ENCODE results near the gene PICK1. TPM values are rescaled to one million over a fixed set of nuclear protein-coding genes. Genes with fewer than 3 reads are reported as not detected.

The PICK1 gene
- polyA plus RNA-seq, 1 donor from 2014 or later, result 101 TPM

DNA sequence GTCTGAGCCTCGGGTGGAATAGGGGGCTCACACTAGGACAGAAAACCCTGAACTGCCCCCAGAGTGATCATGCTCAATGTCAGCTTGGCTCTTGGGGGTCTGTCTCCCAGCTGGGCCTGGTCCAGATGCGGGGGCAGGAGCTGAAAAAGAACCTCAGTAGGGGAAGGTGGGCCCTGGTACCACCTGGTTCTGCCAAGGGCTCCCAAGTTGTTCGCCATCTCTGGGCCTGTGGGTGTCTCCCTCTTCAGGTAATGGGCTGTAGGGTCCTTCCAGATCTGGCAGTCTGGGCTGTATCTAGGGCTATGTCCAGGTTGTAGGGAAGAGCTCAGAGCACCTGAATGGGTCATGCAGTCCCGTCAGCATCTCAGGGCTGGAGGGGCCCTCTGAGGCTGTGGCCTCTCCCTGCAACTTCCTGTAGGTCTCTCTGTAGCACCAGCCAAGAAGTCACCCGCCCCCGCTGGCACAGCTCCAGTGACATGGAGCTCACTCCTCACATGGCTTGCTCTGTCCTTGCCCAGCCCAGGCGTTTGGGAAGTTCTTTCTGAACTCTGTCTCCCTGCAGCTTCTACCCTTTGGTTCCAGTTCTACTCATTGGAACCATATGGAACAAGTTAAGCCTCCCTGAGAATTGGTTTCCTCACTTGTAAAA, 39.8 kb upstream of the PICK1 start:
- no peaks in the 10 kb centered on the region for H3K36me3 ChIP-seq (ENCODE audit: insufficient read depth, low read length)
- H3F3A ChIP-seq (ENCODE audit: insufficient read depth, low read length, poor library complexity, severe bottlenecking), result no peaks in the 10 kb centered on the region
- no peaks in the 10 kb centered on the region for H3K9me2 ChIP-seq (ENCODE audit: insufficient read depth, low read length)
- no peak overlapping the region for H3K4me2 ChIP-seq (ENCODE audit: low read length)
- H3K27me3 ChIP-seq (ENCODE audit: insufficient read depth, low read depth, low read length), result no peaks in the 10 kb centered on the region
- no peaks in the 10 kb centered on the region for H3K79me2 ChIP-seq (replicated peaks; ENCODE audit: insufficient read depth, low read length)
- H3K27ac ChIP-seq (ENCODE audit: low read length), result no peak overlapping the region
- H4K20me1 ChIP-seq (ENCODE audit: insufficient read depth), result no peaks in the 10 kb centered on the region
- H3K9ac ChIP-seq (ENCODE audit: low read length), result no peak overlapping the region
- no peak overlapping the region for H2AFZ ChIP-seq (ENCODE audit: low read depth, low read length)
- TF ChIP-seq TAF1 (IDR thresholded peaks at IDR 0.05; ENCODE audit: low read depth), result no peak
- TF ChIP-seq CTCF (IDR thresholded peaks at IDR 0.05; ENCODE audit: poor library complexity, severe bottlenecking), result no peak
- no peak for TF ChIP-seq POLR2AphosphoS5 (IDR thresholded peaks at IDR 0.05)
- TF ChIP-seq EP300 (conservative IDR thresholded peaks at IDR 0.05; ENCODE audit: poor library complexity, severe bottlenecking), result no peak
- no peak for TF ChIP-seq EZH2 (IDR thresholded peaks at IDR 0.05; ENCODE audit: borderline replicate concordance, insufficient read depth, low read length, poor library complexity, severe bottlenecking)
- no peak for TF ChIP-seq SMC3 (conservative IDR thresholded peaks at IDR 0.05; ENCODE audit: poor library complexity)
- TF ChIP-seq, protein P1, sequence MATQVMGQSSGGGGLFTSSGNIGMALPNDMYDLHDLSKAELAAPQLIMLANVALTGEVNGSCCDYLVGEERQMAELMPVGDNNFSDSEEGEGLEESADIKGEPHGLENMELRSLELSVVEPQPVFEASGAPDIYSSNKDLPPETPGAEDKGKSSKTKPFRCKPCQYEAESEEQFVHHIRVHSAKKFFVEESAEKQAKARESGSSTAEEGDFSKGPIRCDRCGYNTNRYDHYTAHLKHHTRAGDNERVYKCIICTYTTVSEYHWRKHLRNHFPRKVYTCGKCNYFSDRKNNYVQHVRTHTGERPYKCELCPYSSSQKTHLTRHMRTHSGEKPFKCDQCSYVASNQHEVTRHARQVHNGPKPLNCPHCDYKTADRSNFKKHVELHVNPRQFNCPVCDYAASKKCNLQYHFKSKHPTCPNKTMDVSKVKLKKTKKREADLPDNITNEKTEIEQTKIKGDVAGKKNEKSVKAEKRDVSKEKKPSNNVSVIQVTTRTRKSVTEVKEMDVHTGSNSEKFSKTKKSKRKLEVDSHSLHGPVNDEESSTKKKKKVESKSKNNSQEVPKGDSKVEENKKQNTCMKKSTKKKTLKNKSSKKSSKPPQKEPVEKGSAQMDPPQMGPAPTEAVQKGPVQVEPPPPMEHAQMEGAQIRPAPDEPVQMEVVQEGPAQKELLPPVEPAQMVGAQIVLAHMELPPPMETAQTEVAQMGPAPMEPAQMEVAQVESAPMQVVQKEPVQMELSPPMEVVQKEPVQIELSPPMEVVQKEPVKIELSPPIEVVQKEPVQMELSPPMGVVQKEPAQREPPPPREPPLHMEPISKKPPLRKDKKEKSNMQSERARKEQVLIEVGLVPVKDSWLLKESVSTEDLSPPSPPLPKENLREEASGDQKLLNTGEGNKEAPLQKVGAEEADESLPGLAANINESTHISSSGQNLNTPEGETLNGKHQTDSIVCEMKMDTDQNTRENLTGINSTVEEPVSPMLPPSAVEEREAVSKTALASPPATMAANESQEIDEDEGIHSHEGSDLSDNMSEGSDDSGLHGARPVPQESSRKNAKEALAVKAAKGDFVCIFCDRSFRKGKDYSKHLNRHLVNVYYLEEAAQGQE (IDR thresholded peaks at IDR 0.05; ENCODE audit: borderline replicate concordance), result no peak
- TF ChIP-seq RAD21 (conservative IDR thresholded peaks at IDR 0.05), result no peak
- no peak for TF ChIP-seq MXI1 (conservative IDR thresholded peaks at IDR 0.05; ENCODE audit: poor library complexity, severe bottlenecking)
- no peak overlapping the region for H3K4me3 ChIP-seq (ENCODE audit: low read length)
- H3K9me3 ChIP-seq (ENCODE audit: low read length), result no peaks in the 10 kb centered on the region

DNA sequence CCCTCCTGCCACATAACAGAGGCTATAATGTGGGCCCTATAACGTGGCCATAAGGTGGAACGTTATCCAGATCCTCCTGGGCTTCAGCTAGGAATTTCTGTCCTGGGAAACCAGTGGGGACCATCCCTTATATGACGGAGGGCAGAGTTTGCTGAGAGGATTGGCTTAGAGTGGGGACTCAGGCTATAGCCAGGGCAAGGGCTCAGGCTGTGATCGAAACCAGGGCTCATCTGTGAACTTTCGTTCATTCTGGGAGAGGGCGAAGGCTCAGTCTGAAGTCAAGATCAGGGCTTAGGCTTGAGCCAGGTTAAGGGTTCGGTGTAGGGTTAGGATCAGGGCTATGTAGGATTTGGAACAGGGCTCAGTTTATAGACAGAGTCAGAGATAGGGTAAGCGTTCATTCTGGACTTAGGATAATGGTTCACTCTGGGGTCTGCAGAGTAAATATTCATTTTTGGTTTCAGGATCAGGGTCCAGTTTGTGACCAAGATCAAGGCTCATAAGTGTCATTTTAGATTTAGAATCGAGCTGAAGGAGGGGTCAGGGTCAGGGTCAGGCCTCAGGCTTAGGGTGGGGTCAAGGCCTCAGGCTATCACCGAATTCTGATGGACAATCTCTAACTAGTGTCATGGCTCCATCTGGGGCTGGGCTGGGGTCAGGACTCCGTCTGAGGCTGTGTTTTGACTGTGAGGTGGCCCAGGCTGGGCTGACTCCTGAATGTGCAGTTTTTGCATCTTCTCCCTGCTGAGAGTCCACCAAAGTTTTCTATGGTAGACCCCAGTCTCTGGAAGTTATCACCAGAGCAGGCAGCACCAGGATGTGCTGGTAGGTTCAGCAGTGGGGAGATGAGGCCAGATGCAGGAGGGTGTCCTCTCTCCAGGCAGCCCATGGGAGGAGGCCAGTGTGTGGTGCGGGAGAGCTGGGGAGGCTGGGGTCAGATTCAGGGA, 39.0 kb upstream of the PICK1 start:
- TF ChIP-seq POLR2AphosphoS5 (IDR thresholded peaks at IDR 0.05) (no peak), EZH2 (IDR thresholded peaks at IDR 0.05; ENCODE audit: borderline replicate concordance, insufficient read depth, low read length, poor library complexity, severe bottlenecking) (no peak), MXI1 (conservative IDR thresholded peaks at IDR 0.05; ENCODE audit: poor library complexity, severe bottlenecking) (no peak), EP300 (conservative IDR thresholded peaks at IDR 0.05; ENCODE audit: poor library complexity, severe bottlenecking) (no peak), RAD21 (conservative IDR thresholded peaks at IDR 0.05) (no peak), SMC3 (conservative IDR thresholded peaks at IDR 0.05; ENCODE audit: poor library complexity) (no peak), CTCF (IDR thresholded peaks at IDR 0.05; ENCODE audit: poor library complexity, severe bottlenecking) (no peak), TAF1 (IDR thresholded peaks at IDR 0.05; ENCODE audit: low read depth) (no peak)
- TF ChIP-seq, protein P1 (IDR thresholded peaks at IDR 0.05; ENCODE audit: borderline replicate concordance), result no peak
- Histone ChIP-seq H3K36me3 (ENCODE audit: insufficient read depth, low read length) (no peaks in the 10 kb centered on the region), H3K27ac (ENCODE audit: low read length) (no peak overlapping the region), H3K27me3 (ENCODE audit: insufficient read depth, low read depth, low read length) (no peaks in the 10 kb centered on the region), H3K4me3 (ENCODE audit: low read length) (no peak overlapping the region), H3K79me2 (replicated peaks; ENCODE audit: insufficient read depth, low read length) (no peaks in the 10 kb centered on the region), H3K9ac (ENCODE audit: low read length) (no peak overlapping the region), H3K4me2 (ENCODE audit: low read length) (no peak overlapping the region), H2AFZ (ENCODE audit: low read depth, low read length) (no peak overlapping the region), H4K20me1 (ENCODE audit: insufficient read depth) (no peaks in the 10 kb centered on the region), H3K9me2 (ENCODE audit: insufficient read depth, low read length) (no peaks in the 10 kb centered on the region), H3F3A (ENCODE audit: insufficient read depth, low read length, poor library complexity, severe bottlenecking) (no peaks in the 10 kb centered on the region), H3K9me3 (ENCODE audit: low read length) (no peaks in the 10 kb centered on the region)
